Upper lobe of right lung (tissue), 1 donor: Measurements from ENCODE around the gene MAP2K7. TPM values are rescaled to one million over a fixed set of nuclear protein-coding genes. Genes with fewer than 3 reads are reported as not detected.

ENCODE experiments used
- ATAC-seq: fragments of 200-7000 bp; cut with Tn5 transposase; one replicate; pipeline ENCODE4 v1.9.1; 2020; ENCODE audit warnings: mild to moderate bottlenecking, moderate library complexity
- DNase-seq: peaks from one replicate; pipeline ENCODE4 v3.0.0-alpha.2; 2020
- H3K27ac ChIP-seq: fragments of 200-600 bp; one replicate; pipeline ENCODE4 v1.8.0; 2022
- H3K27me3 ChIP-seq: fragments of 200-600 bp; one replicate; pipeline ENCODE4 v1.8.0; 2022; ENCODE audit warnings: mild to moderate bottlenecking
- H3K36me3 ChIP-seq: fragments of 200-600 bp; one replicate; pipeline ENCODE4 v1.8.0; 2022
- H3K4me1 ChIP-seq: fragments of 200-600 bp; one replicate; pipeline ENCODE4 v1.8.0; 2022
- H3K4me3 ChIP-seq: fragments of 200-600 bp; one replicate; pipeline ENCODE4 v1.8.0; 2022; ENCODE audit warnings: mild to moderate bottlenecking
- H3K9me3 ChIP-seq: fragments of 200-600 bp; one replicate; pipeline ENCODE4 v1.8.0; 2022
- CTCF ChIP-seq: fragments of 200-600 bp; IDR thresholded peaks from one replicate; pipeline ENCODE4 v1.8.0; 2022; ENCODE audit warnings: antibody characterized with exemption
- intact Hi-C: fragments of 100-400 bp; cut with DNase I; formaldehyde crosslinking; loops from one replicate; pipeline ENCODE4 v1.11.0; 2022
- total RNA-seq: library from RNA; stranded (reverse); fragmentation: NEBNext Ultra II Directional; extraction: Animal tissue kit (Norgen Biotek cat#: 25700); gene quantifications from one replicate; pipeline ENCODE4 v1.2.1, GENCODE V29; 2021
- donor health status: DM: no; HTN: yes; CAD: no; lungs with severe emphysema.

MAP2K7 gene
- total RNA-seq, 1 donor from 2014 or later: 36.4 TPM

GRCh38 chr19:7908742-7909461, 5.2 kb downstream of the MAP2K7 start:
- Histone ChIP-seq H3K36me3 (peaks cover 39% of the 10 kb centered on the region), H3K27me3 (no peaks in the 10 kb centered on the region), H3K27ac (no peak overlapping the region), H3K9me3 (no peaks in the 10 kb centered on the region), H3K4me1 (peaks cover 14% of the 10 kb centered on the region), H3K4me3 (no peak overlapping the region)
- DNase-seq (no peak), ATAC-seq (no peak)
- no peak for TF ChIP-seq CTCF
- intact Hi-C loops: no loop called here

GRCh38 chr19:7909471-7910067, 5.9 kb downstream of the MAP2K7 start:
- Histone ChIP-seq H3K36me3 (peaks cover 39% of the 10 kb centered on the region), H3K4me1 (peaks cover 12% of the 10 kb centered on the region), H3K9me3 (no peaks in the 10 kb centered on the region), H3K4me3 (no peak overlapping the region), H3K27ac (no peak overlapping the region), H3K27me3 (no peaks in the 10 kb centered on the region)
- DNase-seq (no peak), ATAC-seq (no peak)
- no peak for TF ChIP-seq CTCF
- intact Hi-C loops: no loop called here

GRCh38 chr19:7910321-7911161, 6.9 kb downstream of the MAP2K7 start:
- ATAC-seq (no peak), DNase-seq (peak; percentile 64)
- H3K27me3 ChIP-seq: peaks cover 8% of the 10 kb centered on the region
- no peaks in the 10 kb centered on the region for H3K9me3 ChIP-seq
- intact Hi-C loops: no loop called here
- TF ChIP-seq CTCF: no peak
- no peak overlapping the region for H3K4me3 ChIP-seq
- H3K4me1 ChIP-seq: peaks cover 3% of the 10 kb centered on the region
- peaks cover 39% of the 10 kb centered on the region for H3K36me3 ChIP-seq
- no peak overlapping the region for H3K27ac ChIP-seq

GRCh38 chr19:7911508-7912143, 7.9 kb downstream of the MAP2K7 start:
- H3K4me1 ChIP-seq: peaks cover 6% of the 10 kb centered on the region
- no peak overlapping the region for H3K27ac ChIP-seq
- no peak overlapping the region for H3K4me3 ChIP-seq
- peaks cover 14% of the 10 kb centered on the region for H3K27me3 ChIP-seq
- no peaks in the 10 kb centered on the region for H3K9me3 ChIP-seq
- no peak for ATAC-seq
- no peak for DNase-seq
- intact Hi-C loops: no loop called here
- TF ChIP-seq CTCF: no peak
- peaks cover 39% of the 10 kb centered on the region for H3K36me3 ChIP-seq

GRCh38 chr19:7912144-7912696, 8.5 kb downstream of the MAP2K7 start:
- Histone ChIP-seq H3K9me3 (no peaks in the 10 kb centered on the region), H3K27ac (no peak overlapping the region), H3K36me3 (peaks cover 39% of the 10 kb centered on the region), H3K27me3 (peaks cover 16% of the 10 kb centered on the region), H3K4me3 (no peak overlapping the region), H3K4me1 (peaks cover 10% of the 10 kb centered on the region)
- intact Hi-C loops: no loop called here
- ATAC-seq: no peak
- DNase-seq: peak; percentile 61
- no peak for TF ChIP-seq CTCF
